ENCODE measurements around the gene STRN3. TPM values are rescaled to one million over a fixed set of nuclear protein-coding genes. Genes with fewer than 3 reads are reported as not detected.

The STRN3 gene, protein sequence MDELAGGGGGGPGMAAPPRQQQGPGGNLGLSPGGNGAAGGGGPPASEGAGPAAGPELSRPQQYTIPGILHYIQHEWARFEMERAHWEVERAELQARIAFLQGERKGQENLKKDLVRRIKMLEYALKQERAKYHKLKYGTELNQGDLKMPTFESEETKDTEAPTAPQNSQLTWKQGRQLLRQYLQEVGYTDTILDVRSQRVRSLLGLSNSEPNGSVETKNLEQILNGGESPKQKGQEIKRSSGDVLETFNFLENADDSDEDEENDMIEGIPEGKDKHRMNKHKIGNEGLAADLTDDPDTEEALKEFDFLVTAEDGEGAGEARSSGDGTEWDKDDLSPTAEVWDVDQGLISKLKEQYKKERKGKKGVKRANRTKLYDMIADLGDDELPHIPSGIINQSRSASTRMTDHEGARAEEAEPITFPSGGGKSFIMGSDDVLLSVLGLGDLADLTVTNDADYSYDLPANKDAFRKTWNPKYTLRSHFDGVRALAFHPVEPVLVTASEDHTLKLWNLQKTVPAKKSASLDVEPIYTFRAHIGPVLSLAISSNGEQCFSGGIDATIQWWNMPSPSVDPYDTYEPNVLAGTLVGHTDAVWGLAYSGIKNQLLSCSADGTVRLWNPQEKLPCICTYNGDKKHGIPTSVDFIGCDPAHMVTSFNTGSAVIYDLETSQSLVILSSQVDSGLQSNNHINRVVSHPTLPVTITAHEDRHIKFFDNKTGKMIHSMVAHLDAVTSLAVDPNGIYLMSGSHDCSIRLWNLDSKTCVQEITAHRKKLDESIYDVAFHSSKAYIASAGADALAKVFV
- total RNA-seq (47.6 and 53.8 TPM in 2 replicates), polyA plus RNA-seq (9.1 and 10.1 TPM in 2 replicates)

DNA sequence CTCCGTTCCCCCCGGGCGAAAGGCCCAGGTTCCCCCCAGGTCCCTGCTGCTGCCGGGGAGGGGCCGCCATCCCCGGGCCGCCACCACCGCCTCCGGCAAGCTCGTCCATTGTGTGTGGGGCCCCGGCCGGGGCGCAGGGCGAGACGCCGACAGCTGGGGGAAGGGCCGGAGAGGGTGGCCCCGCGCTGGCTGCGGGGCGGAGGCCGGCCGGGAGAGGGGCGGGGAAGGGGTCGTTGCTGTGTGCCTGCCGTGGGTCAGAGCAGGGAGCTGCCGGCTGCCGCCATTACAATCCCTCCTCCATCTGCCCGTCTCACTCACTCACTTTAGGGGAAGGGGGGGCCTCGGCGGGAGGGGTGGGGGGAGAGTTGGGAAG lies at the start of gene STRN3:
STRN3 (minus strand) TSS at position 303 of the 373 bp plus-strand sequence; CDS start at position 109, 194 bp downstream.
- WGBS (ENCODE audit: low lambda C conversion rate, missing lambda C conversion rate) = 2% methylated on average over 10 of the region's 31 CpGs
- H3K9me2 ChIP-seq (replicated peaks; ENCODE audit: insufficient read depth) = no peaks in the 10 kb centered on the region

GRCh38 chr14:31075144-31075543 lies 49.0 kb upstream of the STRN3 start:
- no peaks in the 10 kb centered on the region for H4K20me1 ChIP-seq (ENCODE audit: insufficient read depth, poor library complexity, severe bottlenecking)
- H2AFZ ChIP-seq = no peak overlapping the region
- no peaks in the 10 kb centered on the region for H3K36me3 ChIP-seq (replicated peaks; ENCODE audit: insufficient read depth, low read depth)
- H3K4me3 ChIP-seq = no peak overlapping the region
- no peak overlapping the region for H3K4me2 ChIP-seq
- no peaks in the 10 kb centered on the region for H3K4me1 ChIP-seq (ENCODE audit: insufficient read depth)
- H3K27me3 ChIP-seq = no peaks in the 10 kb centered on the region
- no peaks in the 10 kb centered on the region for H3K9me3 ChIP-seq (ENCODE audit: low read depth)
- WGBS (ENCODE audit: low lambda C conversion rate, missing lambda C conversion rate) = 94% methylated on average over 2 of the region's 2 CpGs
- H3K27ac ChIP-seq = no peak overlapping the region
- no peaks in the 10 kb centered on the region for H3K9me2 ChIP-seq (replicated peaks; ENCODE audit: insufficient read depth)
- no peaks in the 10 kb centered on the region for H3K79me2 ChIP-seq
- TF ChIP-seq EZH2phosphoT487 (IDR thresholded peaks at IDR 0.05; ENCODE audit: low read depth, severe bottlenecking, unreplicated experiment) (no peak), EZH2 (IDR thresholded peaks at IDR 0.05; ENCODE audit: borderline replicate concordance) (no peak)
- TF ChIP-seq, protein P1, sequence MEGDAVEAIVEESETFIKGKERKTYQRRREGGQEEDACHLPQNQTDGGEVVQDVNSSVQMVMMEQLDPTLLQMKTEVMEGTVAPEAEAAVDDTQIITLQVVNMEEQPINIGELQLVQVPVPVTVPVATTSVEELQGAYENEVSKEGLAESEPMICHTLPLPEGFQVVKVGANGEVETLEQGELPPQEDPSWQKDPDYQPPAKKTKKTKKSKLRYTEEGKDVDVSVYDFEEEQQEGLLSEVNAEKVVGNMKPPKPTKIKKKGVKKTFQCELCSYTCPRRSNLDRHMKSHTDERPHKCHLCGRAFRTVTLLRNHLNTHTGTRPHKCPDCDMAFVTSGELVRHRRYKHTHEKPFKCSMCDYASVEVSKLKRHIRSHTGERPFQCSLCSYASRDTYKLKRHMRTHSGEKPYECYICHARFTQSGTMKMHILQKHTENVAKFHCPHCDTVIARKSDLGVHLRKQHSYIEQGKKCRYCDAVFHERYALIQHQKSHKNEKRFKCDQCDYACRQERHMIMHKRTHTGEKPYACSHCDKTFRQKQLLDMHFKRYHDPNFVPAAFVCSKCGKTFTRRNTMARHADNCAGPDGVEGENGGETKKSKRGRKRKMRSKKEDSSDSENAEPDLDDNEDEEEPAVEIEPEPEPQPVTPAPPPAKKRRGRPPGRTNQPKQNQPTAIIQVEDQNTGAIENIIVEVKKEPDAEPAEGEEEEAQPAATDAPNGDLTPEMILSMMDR (IDR thresholded peaks at IDR 0.05; ENCODE audit: poor library complexity) = no peak
- no peak for DNase-seq (ENCODE audit: low spot score)

More for the DNA sequence above, at the start of gene STRN3:
- DNase-seq (ENCODE audit: low spot score) = no peak
- Histone ChIP-seq H3K4me1 (ENCODE audit: insufficient read depth) (peaks cover 6% of the 10 kb centered on the region), H3K4me2 (peak within 1 kb of the TSS; percentile 83), H3K27me3 (no peaks in the 10 kb centered on the region), H4K20me1 (ENCODE audit: insufficient read depth, poor library complexity, severe bottlenecking) (peaks cover 25% of the 10 kb centered on the region), H3K9me3 (ENCODE audit: low read depth) (no peaks in the 10 kb centered on the region), H3K4me3 (peak within 1 kb of the TSS; percentile 81), H2AFZ (peak within 1 kb of the TSS; percentile 67), H3K36me3 (replicated peaks; ENCODE audit: insufficient read depth, low read depth) (no peaks in the 10 kb centered on the region), H3K79me2 (peaks cover 83% of the 10 kb centered on the region), H3K27ac (peak within 1 kb of the TSS; percentile 99)
- TF ChIP-seq, protein P1 (IDR thresholded peaks at IDR 0.05; ENCODE audit: poor library complexity) = no peak
- TF ChIP-seq EZH2phosphoT487 (IDR thresholded peaks at IDR 0.05; ENCODE audit: low read depth, severe bottlenecking, unreplicated experiment) (no peak), EZH2 (IDR thresholded peaks at IDR 0.05; ENCODE audit: borderline replicate concordance) (no peak)

DNA sequence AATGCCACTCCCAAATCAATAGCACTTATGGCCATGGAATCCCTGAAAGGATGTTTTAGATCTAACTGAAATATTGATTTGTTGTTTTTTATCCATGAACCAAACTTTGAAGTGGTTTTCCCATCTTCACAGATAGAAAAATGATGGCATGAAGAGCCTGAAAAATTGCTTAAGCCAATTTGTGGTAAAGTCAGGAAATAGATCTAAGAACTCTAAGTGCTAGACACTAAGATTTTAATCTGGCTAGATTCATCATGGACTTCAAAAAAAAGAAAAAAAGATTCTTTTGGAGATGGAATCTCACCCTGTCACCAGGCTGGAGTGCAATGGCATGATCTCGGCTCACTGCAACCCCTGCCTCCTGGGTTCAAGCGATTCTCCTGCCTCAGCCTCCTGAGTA lies 45.0 kb upstream of the STRN3 start:
- TF ChIP-seq, protein P1 (IDR thresholded peaks at IDR 0.05; ENCODE audit: poor library complexity) = no peak
- TF ChIP-seq EZH2phosphoT487 (IDR thresholded peaks at IDR 0.05; ENCODE audit: low read depth, severe bottlenecking, unreplicated experiment) (no peak), EZH2 (IDR thresholded peaks at IDR 0.05; ENCODE audit: borderline replicate concordance) (no peak)
- Histone ChIP-seq H3K79me2 (no peaks in the 10 kb centered on the region), H3K36me3 (replicated peaks; ENCODE audit: insufficient read depth, low read depth) (no peaks in the 10 kb centered on the region), H3K27ac (no peak overlapping the region), H3K27me3 (no peaks in the 10 kb centered on the region), H3K4me2 (no peak overlapping the region), H3K9me3 (ENCODE audit: low read depth) (no peaks in the 10 kb centered on the region), H3K4me3 (no peak overlapping the region), H3K9me2 (replicated peaks; ENCODE audit: insufficient read depth) (no peaks in the 10 kb centered on the region), H2AFZ (no peak overlapping the region), H3K4me1 (ENCODE audit: insufficient read depth) (no peaks in the 10 kb centered on the region), H4K20me1 (ENCODE audit: insufficient read depth, poor library complexity, severe bottlenecking) (no peaks in the 10 kb centered on the region)
- no peak for DNase-seq (ENCODE audit: low spot score)
- WGBS (ENCODE audit: low lambda C conversion rate, missing lambda C conversion rate) = 93% methylated on average over 2 of the region's 2 CpGs
